SK-N-SH treated with all-trans-retinoic acid at 6 μM for 48 hours (cell line): ENCODE results near the gene EXO1.

ENCODE experiments used
- ATAC-seq: fragments of 200-7000 bp; cut with Tn5 transposase; 3 replicates; pipeline ENCODE4 v1.9.1; 2020; ENCODE audit warnings: mild to moderate bottlenecking, moderate library complexity
- BACH2 ChIP-seq: fragments of 250-450 bp; sonication (Bioruptor Pico); IDR thresholded peaks from 2 replicates; pipeline ENCODE4 v1.9.0; 2021; ENCODE audit warnings: mild to moderate bottlenecking, borderline replicate concordance
- CREB5 ChIP-seq: fragments of 250-450 bp; sonication (Bioruptor Pico); IDR thresholded peaks from 2 replicates; pipeline ENCODE4 v1.5.1; 2020; ENCODE audit warnings: low read depth, mild to moderate bottlenecking, moderate library complexity
- ESRRG ChIP-seq: fragments of 250-450 bp; sonication (Bioruptor Pico); IDR thresholded peaks from 2 replicates; pipeline ENCODE4 v1.6.1; 2021; ENCODE audit warnings: mild to moderate bottlenecking
- GLIS3 ChIP-seq: fragments of 250-450 bp; sonication (Bioruptor Pico); IDR thresholded peaks from 2 replicates; pipeline ENCODE4 v1.5.0; 2020; ENCODE audit warnings: mild to moderate bottlenecking, moderate library complexity
- ISL1 ChIP-seq: fragments of 250-450 bp; sonication (Bioruptor Pico); IDR thresholded peaks from 2 replicates; pipeline ENCODE4 v2.1.2; 2022; ENCODE audit warnings: mild to moderate bottlenecking, moderate library complexity
- OSR1 ChIP-seq: fragments of 250-450 bp; sonication (Bioruptor Pico); IDR thresholded peaks from 2 replicates; pipeline ENCODE4 v1.8.0; 2022; ENCODE audit warnings: moderate library complexity, mild to moderate bottlenecking, inconsistent platforms
- PPARA ChIP-seq: fragments of 250-450 bp; sonication (Bioruptor Pico); IDR thresholded peaks from 2 replicates; pipeline ENCODE4 v1.5.0; 2020; ENCODE audit warnings: mild to moderate bottlenecking, borderline replicate concordance
- RARB ChIP-seq: fragments of 250-450 bp; sonication (Bioruptor Pico); IDR thresholded peaks from 2 replicates; pipeline ENCODE4 v1.8.0; 2021; ENCODE audit warnings: mild to moderate bottlenecking, moderate library complexity
- SNAI2 ChIP-seq: fragments of 250-450 bp; sonication (Bioruptor Pico); IDR thresholded peaks from 2 replicates; pipeline ENCODE4 v1.5.0; 2020; ENCODE audit warnings: mild to moderate bottlenecking, moderate library complexity
- TCF4 ChIP-seq: fragments of 250-450 bp; sonication (Bioruptor Pico); IDR thresholded peaks from 2 replicates; pipeline ENCODE4 v1.8.0; 2021; ENCODE audit warnings: mild to moderate bottlenecking, moderate library complexity, borderline replicate concordance
- TOX ChIP-seq: fragments of 250-450 bp; sonication (Bioruptor Pico); IDR thresholded peaks from 2 replicates; pipeline ENCODE4 v1.8.0; 2021; ENCODE audit warnings: mild to moderate bottlenecking, moderate library complexity, borderline replicate concordance
- TSHZ2 ChIP-seq: fragments of 250-450 bp; sonication (Bioruptor Pico); IDR thresholded peaks from 2 replicates; pipeline ENCODE4 v1.5.0; 2020; ENCODE audit warnings: mild to moderate bottlenecking, moderate library complexity
- ZC3H10 ChIP-seq: fragments of 250-450 bp; sonication (Bioruptor Pico); IDR thresholded peaks from 2 replicates; pipeline ENCODE4 v1.5.1; 2021; ENCODE audit warnings: mild to moderate bottlenecking, moderate library complexity
- ZFP3 ChIP-seq: fragments of 250-450 bp; sonication (Bioruptor Pico); IDR thresholded peaks from 2 replicates; pipeline ENCODE4 v1.5.0; 2020; ENCODE audit warnings: mild to moderate bottlenecking, moderate library complexity
- ZFP30 ChIP-seq: fragments of 450-650 bp; formaldehyde crosslinking; IDR thresholded peaks from 2 replicates; pipeline ENCODE4 v1.5.0; 2022; ENCODE audit warnings: mild to moderate bottlenecking, moderate library complexity
- ZNF565 ChIP-seq: fragments of 450-650 bp; formaldehyde crosslinking; conservative IDR thresholded peaks from 2 replicates; pipeline ENCODE4 v1.5.0; 2020; ENCODE audit warnings: low read depth, mild to moderate bottlenecking, moderate library complexity
- ZNF70 ChIP-seq: fragments of 450-650 bp; formaldehyde crosslinking; IDR thresholded peaks from 2 replicates; pipeline ENCODE4 v1.5.0; 2020; ENCODE audit warnings: mild to moderate bottlenecking, moderate library complexity
- ZNF8 ChIP-seq: fragments of 450-650 bp; formaldehyde crosslinking; IDR thresholded peaks from 2 replicates; pipeline ENCODE4 v1.5.0; 2020; ENCODE audit warnings: mild to moderate bottlenecking, moderate library complexity
- TF ChIP-seq, protein P1 (sequence below): fragments of 250-450 bp; sonication (Bioruptor Pico); IDR thresholded peaks from 2 replicates; pipeline ENCODE4 v1.8.0; 2021; ENCODE audit warnings: low read depth, mild to moderate bottlenecking, moderate library complexity, borderline replicate concordance
- TF ChIP-seq, protein P2 (sequence below): fragments of 250-450 bp; sonication (Bioruptor Pico); IDR thresholded peaks from 2 replicates; pipeline ENCODE4 v1.8.0; 2020; ENCODE audit warnings: mild to moderate bottlenecking, moderate library complexity, borderline replicate concordance

Gene EXO1

DNA sequence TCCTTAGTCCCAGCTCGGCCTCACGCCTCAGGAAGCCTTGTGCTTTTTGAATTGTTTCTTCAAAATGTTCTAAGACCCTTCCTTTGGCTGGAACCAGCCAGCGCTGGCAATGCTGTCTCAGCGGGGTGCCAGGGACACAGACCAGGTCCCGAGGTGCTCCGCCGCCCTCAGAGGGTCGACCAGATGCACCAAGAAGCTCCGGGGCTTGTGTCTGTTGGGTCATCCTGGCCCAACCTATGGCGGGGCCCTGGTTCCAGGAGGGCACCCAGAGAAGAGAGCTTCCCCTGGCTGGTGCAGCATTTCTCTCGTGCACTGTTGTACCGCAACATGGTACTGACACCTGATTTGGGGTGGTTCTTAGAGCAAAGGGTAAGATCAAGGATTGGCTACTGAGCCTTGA is 69.5 kb downstream of the EXO1 start:
- no peak for ATAC-seq
- TF ChIP-seq SNAI2 (CRISPR knock-in tag) (no peak), ZC3H10 (CRISPR knock-in tag) (no peak)

DNA sequence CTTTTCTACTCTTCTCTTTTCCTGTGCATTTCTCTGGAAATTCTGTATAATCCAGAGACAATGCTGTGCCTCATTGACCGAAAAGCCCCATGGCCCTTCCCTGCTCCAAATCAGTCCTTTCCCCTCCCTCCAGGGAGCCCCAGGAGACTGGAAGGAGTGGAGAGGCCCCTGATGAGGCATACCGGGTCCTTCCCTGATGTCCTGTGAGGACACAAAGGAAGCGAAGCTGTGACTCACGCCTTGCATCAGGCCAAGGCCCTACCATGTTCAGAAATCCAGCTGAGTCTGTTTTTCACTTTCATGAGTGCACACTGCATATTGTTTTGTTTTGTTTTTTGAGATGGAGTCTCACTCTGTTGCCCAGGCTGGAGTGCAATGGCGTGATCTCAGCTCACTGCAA is 70.9 kb downstream of the EXO1 start:
- ATAC-seq: peak; percentile 81
- TF ChIP-seq RARB: no peak
- no peak for TF ChIP-seq ISL1 (CRISPR knock-in tag)
- TF ChIP-seq ESRRG: no peak
- TF ChIP-seq ZNF565 (CRISPR knock-in tag): no peak
- TF ChIP-seq, protein P1, sequence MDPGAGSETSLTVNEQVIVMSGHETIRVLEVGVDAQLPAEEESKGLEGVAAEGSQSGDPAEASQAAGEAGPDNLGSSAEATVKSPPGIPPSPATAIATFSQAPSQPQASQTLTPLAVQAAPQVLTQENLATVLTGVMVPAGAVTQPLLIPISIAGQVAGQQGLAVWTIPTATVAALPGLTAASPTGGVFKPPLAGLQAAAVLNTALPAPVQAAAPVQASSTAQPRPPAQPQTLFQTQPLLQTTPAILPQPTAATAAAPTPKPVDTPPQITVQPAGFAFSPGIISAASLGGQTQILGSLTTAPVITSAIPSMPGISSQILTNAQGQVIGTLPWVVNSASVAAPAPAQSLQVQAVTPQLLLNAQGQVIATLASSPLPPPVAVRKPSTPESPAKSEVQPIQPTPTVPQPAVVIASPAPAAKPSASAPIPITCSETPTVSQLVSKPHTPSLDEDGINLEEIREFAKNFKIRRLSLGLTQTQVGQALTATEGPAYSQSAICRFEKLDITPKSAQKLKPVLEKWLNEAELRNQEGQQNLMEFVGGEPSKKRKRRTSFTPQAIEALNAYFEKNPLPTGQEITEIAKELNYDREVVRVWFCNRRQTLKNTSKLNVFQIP (CRISPR knock-in tag): no peak
- no peak for TF ChIP-seq TOX (CRISPR knock-in tag)
- TF ChIP-seq SNAI2 (CRISPR knock-in tag): no peak
- TF ChIP-seq OSR1 (CRISPR knock-in tag): no peak
- TF ChIP-seq BACH2: no peak
- no peak for TF ChIP-seq TSHZ2 (CRISPR knock-in tag)

GRCh38 chr1:241924080-241924808 is 76.2 kb downstream of the EXO1 start:
- TF ChIP-seq OSR1 (CRISPR knock-in tag) (no peak), ZNF70 (no peak), ZC3H10 (CRISPR knock-in tag) (no peak), ESRRG (no peak), CREB5 (CRISPR knock-in tag) (no peak), GLIS3 (no peak)
- TF ChIP-seq, protein P1 (CRISPR knock-in tag): no peak
- no peak for ATAC-seq

- no peak for ATAC-seq
- TF ChIP-seq TSHZ2 (CRISPR knock-in tag): no peak
- no peak for TF ChIP-seq PPARA (CRISPR knock-in tag)
- TF ChIP-seq, protein P1 (CRISPR knock-in tag): no peak
- no peak for TF ChIP-seq ZNF8 (CRISPR knock-in tag)
- no peak for TF ChIP-seq ZNF70
- TF ChIP-seq, protein P2, sequence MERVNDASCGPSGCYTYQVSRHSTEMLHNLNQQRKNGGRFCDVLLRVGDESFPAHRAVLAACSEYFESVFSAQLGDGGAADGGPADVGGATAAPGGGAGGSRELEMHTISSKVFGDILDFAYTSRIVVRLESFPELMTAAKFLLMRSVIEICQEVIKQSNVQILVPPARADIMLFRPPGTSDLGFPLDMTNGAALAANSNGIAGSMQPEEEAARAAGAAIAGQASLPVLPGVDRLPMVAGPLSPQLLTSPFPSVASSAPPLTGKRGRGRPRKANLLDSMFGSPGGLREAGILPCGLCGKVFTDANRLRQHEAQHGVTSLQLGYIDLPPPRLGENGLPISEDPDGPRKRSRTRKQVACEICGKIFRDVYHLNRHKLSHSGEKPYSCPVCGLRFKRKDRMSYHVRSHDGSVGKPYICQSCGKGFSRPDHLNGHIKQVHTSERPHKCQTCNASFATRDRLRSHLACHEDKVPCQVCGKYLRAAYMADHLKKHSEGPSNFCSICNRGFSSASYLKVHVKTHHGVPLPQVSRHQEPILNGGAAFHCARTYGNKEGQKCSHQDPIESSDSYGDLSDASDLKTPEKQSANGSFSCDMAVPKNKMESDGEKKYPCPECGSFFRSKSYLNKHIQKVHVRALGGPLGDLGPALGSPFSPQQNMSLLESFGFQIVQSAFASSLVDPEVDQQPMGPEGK: no peak
- no peak for TF ChIP-seq TCF4 (CRISPR knock-in tag)
- TF ChIP-seq ESRRG: no peak
- no peak for TF ChIP-seq ZC3H10 (CRISPR knock-in tag)
- no peak for TF ChIP-seq RARB
- TF ChIP-seq ZNF565 (CRISPR knock-in tag): no peak
- TF ChIP-seq BACH2: no peak
- TF ChIP-seq SNAI2 (CRISPR knock-in tag): no peak
- no peak for TF ChIP-seq ZFP3 (CRISPR knock-in tag)
- no peak for TF ChIP-seq ZFP30 (CRISPR knock-in tag)
These were observed 78.1 kb downstream of the EXO1 start for GRCh38 chr1:241926141-241926540.
